NCI-H2196 treated with DMSO at 0.1 percent for 48 hours (cell line): ENCODE measurements around the gene SLC25A12.
A peak's percentile ranks its signal among the peaks of the same experiment; 100 is the strongest.
"Not testable (repeated sequence)": the region's sequence is repeated elsewhere in the genome, so short reads cannot be mapped to it uniquely, and the experiment has no call there.

Experiments used
- DNase-seq: peaks from one replicate; lab custom pipeline; 2025; ENCODE audit not compliant: unreplicated experiment; lab: John Stamatoyannopoulos, UW

Gene SLC25A12

GRCh38 chr2:171893824-171894611 lies at the start of gene SLC25A12:
Gene SLC25A12 (minus strand): TSS chr2:171894244. CDS start chr2:171894214, 30 bp downstream.
- peak; percentile 87 for DNase-seq

- no peak for DNase-seq
These were observed 47.3 kb upstream of the SLC25A12 start for GRCh38 chr2:171941316-171941699.

GRCh38 chr2:171939743-171940071 lies 45.7 kb upstream of the SLC25A12 start:
- DNase-seq: no peak

- no peak for DNase-seq
These were observed 45.2 kb upstream of the SLC25A12 start for GRCh38 chr2:171939058-171939742.

- no peak for DNase-seq
These were observed 36.3 kb upstream of the SLC25A12 start for GRCh38 chr2:171930385-171930784.

- DNase-seq: no peak
These were observed 30.3 kb upstream of the SLC25A12 start for GRCh38 chr2:171924170-171924942.

- DNase-seq: no peak
These were observed 29.2 kb upstream of the SLC25A12 start for GRCh38 chr2:171923206-171923605.

- peak; percentile 96 for DNase-seq
These were observed 28.4 kb upstream of the SLC25A12 start, which contains the start of gene HAT1 for GRCh38 chr2:171922230-171923022. Gene HAT1 (plus strand): TSS chr2:171922461. CDS start chr2:171922501, 40 bp downstream.

- DNase-seq: no peak
These were observed 27.9 kb upstream of the SLC25A12 start for GRCh38 chr2:171921970-171922229.

- DNase-seq: no peak
These were observed 25.4 kb upstream of the SLC25A12 start for GRCh38 chr2:171919453-171919852.

- DNase-seq: no peak
These were observed 19.5 kb upstream of the SLC25A12 start for GRCh38 chr2:171913517-171913916.

- DNase-seq: no peak
These were observed 16.4 kb upstream of the SLC25A12 start for GRCh38 chr2:171910494-171910893.

GRCh38 chr2:171909266-171909665 lies 15.2 kb upstream of the SLC25A12 start:
- DNase-seq: no peak

GRCh38 chr2:171908235-171908634 lies 14.2 kb upstream of the SLC25A12 start:
- no peak for DNase-seq

GRCh38 chr2:171902840-171903420 lies 8.9 kb upstream of the SLC25A12 start:
- no peak for DNase-seq

- not testable (repeated sequence) for DNase-seq
These were observed 5.7 kb upstream of the SLC25A12 start for GRCh38 chr2:171899623-171900282.

- DNase-seq: no peak
These were observed 1.7 kb upstream of the SLC25A12 start for GRCh38 chr2:171895786-171896185.

- DNase-seq: no peak
These were observed 536 bp upstream of the SLC25A12 start for GRCh38 chr2:171894612-171894947.

GRCh38 chr2:171893196-171893823 lies 734 bp downstream of the SLC25A12 start:
- DNase-seq: no peak

- no peak for DNase-seq
These were observed 4.2 kb downstream of the SLC25A12 start for GRCh38 chr2:171889808-171890207.
